Thoracic aorta (tissue), 2 donors: ENCODE measurements around the gene NR5A1. TPM values are rescaled to one million over a fixed set of nuclear protein-coding genes. Genes with fewer than 3 reads are reported as not detected.

Experiments
- ATAC-seq: fragments of 150-250 bp; one replicate; pipeline ENCODE4 v1.8.0; 2017; ENCODE audit warnings: low read depth; ENCODE audit not compliant: insufficient number of reproducible peaks, low FRiP score
- DNase-seq: peaks from one replicate; pipeline ENCODE4 v3.0.0-alpha.2; 2020; ENCODE audit warnings: low spot score
- H3K27ac ChIP-seq, 2 donors: fragments of 200-600 bp; sonication (generic); 1 replicate in 1 of 2; 2 replicates in 1 of 2; pipeline ENCODE4 v1.5.1; 2016; ENCODE audit warnings: mild to moderate bottlenecking in 2 of 2, moderate library complexity in 2 of 2
- H3K27me3 ChIP-seq: fragments of 200-600 bp; sonication (generic); replicated peaks from 2 replicates; pipeline ENCODE4 v1.6.0; 2016; ENCODE audit warnings: mild to moderate bottlenecking; ENCODE audit not compliant: insufficient read depth
- H3K36me3 ChIP-seq: fragments of 200-600 bp; sonication (generic); one replicate; pipeline ENCODE4 v1.5.1; 2016
- H3K4me1 ChIP-seq, 2 donors: fragments of 200-600 bp; sonication (generic); 1 replicate in 1 of 2; 2 replicates in 1 of 2; pipeline versions ENCODE4 v1.5.1 to v1.6.0; 2016; ENCODE audit warnings: low read depth in 2 of 2, mild to moderate bottlenecking in 1 of 2; ENCODE audit not compliant: control insufficient read depth in 1 of 2
- H3K4me3 ChIP-seq: fragments of 200-600 bp; sonication (generic); 2 replicates; pipeline ENCODE4 v1.5.1; 2016; ENCODE audit warnings: mild to moderate bottlenecking
- H3K9me3 ChIP-seq: fragments of 200-600 bp; sonication (generic); 2 replicates; pipeline ENCODE4 v1.5.1; 2016
- CTCF ChIP-seq: fragments of 200-600 bp; sonication (generic); IDR thresholded peaks from one replicate; pipeline ENCODE4 v1.5.1; 2019; ENCODE audit warnings: antibody characterized with exemption
- total RNA-seq, 2 donors: library from RNA; depleted of rRNA; stranded (reverse); fragments of >200 nt; gene quantifications; one replicate each; pipeline versions ENCODE4 v1.1.0 to v1.2.3, GENCODE V29; 2016

The NR5A1 gene
- total RNA-seq, 2 donors from 2014 or later: not detected

- ATAC-seq: no peak
- Histone ChIP-seq H3K4me1 (peaks cover 8 to 12% of the 10 kb centered on the region in 2 donors), H3K27ac (peak overlapping the region in 1 of 2 donors; percentile 2), H3K9me3 (no peaks in the 10 kb centered on the region), H3K36me3 (no peaks in the 10 kb centered on the region), H3K27me3 (peaks cover 6% of the 10 kb centered on the region), H3K4me3 (no peak overlapping the region)
- no peak for TF ChIP-seq CTCF
- DNase-seq: no peak
Observed at GRCh38 chr9:124502711-124503702, 4.2 kb downstream of the NR5A1 start.

- Histone ChIP-seq H3K27ac (no peak overlapping the region), H3K36me3 (no peaks in the 10 kb centered on the region), H3K4me3 (no peak overlapping the region), H3K4me1 (peaks cover 8 to 12% of the 10 kb centered on the region in 2 donors), H3K27me3 (peaks cover 6% of the 10 kb centered on the region), H3K9me3 (no peaks in the 10 kb centered on the region)
- DNase-seq: no peak
- no peak for TF ChIP-seq CTCF
- ATAC-seq: no peak
Observed at GRCh38 chr9:124501771-124502320, 5.4 kb downstream of the NR5A1 start.

- no peaks in the 10 kb centered on the region for H3K36me3 ChIP-seq
- no peak for ATAC-seq
- no peaks in the 10 kb centered on the region for H3K9me3 ChIP-seq
- H3K4me3 ChIP-seq: no peak overlapping the region
- H3K27me3 ChIP-seq: peaks cover 6% of the 10 kb centered on the region
- no peak overlapping the region for H3K27ac ChIP-seq
- DNase-seq: no peak
- no peak for TF ChIP-seq CTCF
- peaks cover 8 to 12% of the 10 kb centered on the region in 2 donors for H3K4me1 ChIP-seq
Observed at GRCh38 chr9:124500796-124501611, 6.2 kb downstream of the NR5A1 start.

GRCh38 chr9:124500028-124500795 is 7.0 kb downstream of the NR5A1 start:
- peaks cover 8 to 12% of the 10 kb centered on the region in 2 donors for H3K4me1 ChIP-seq
- no peak overlapping the region for H3K27ac ChIP-seq
- TF ChIP-seq CTCF: no peak
- ATAC-seq: no peak
- H3K27me3 ChIP-seq: peaks cover 6% of the 10 kb centered on the region
- no peaks in the 10 kb centered on the region for H3K36me3 ChIP-seq
- no peak for DNase-seq
- H3K9me3 ChIP-seq: no peaks in the 10 kb centered on the region
- H3K4me3 ChIP-seq: no peak overlapping the region
